OCI-LY1 (cell line): Measurements from ENCODE around the gene SMIM11.

Source experiments
- H2AFZ ChIP-seq: fragments of 200-600 bp; sonication (generic), shearing (Covaris generic); 2 replicates; pipeline ENCODE4 v1.6.0; 2014; ENCODE audit warnings: antibody characterized with exemption, mild to moderate bottlenecking, low read length
- H3F3A ChIP-seq: fragments of 200-600 bp; sonication (generic), shearing (Covaris generic); 2 replicates; pipeline ENCODE4 v1.6.0; 2014; ENCODE audit warnings: mild to moderate bottlenecking, antibody characterized with exemption, low read length, moderate library complexity; ENCODE audit not compliant: insufficient read depth
- H3K27ac ChIP-seq: fragments of 200-600 bp; sonication (generic); 2 replicates; pipeline ENCODE4 v1.5.1; 2014; ENCODE audit warnings: low read length, mixed run types, mild to moderate bottlenecking, low read depth; ENCODE audit not compliant: poor library complexity, severe bottlenecking
- H3K27me3 ChIP-seq: fragments of 200-600 bp; sonication (generic); 2 replicates; pipeline ENCODE4 v1.6.0; 2014; ENCODE audit warnings: antibody characterized with exemption, mild to moderate bottlenecking, low read length, moderate library complexity; ENCODE audit not compliant: insufficient read depth
- H3K36me3 ChIP-seq: fragments of 200-600 bp; sonication (generic); 2 replicates; pipeline ENCODE4 v1.6.1; 2014; ENCODE audit warnings: mild to moderate bottlenecking, antibody characterized with exemption, low read length, moderate library complexity, mixed read lengths; ENCODE audit not compliant: insufficient read depth
- H3K4me1 ChIP-seq: fragments of 200-600 bp; sonication (generic); 2 replicates; pipeline ENCODE4 v1.5.1; 2014; ENCODE audit warnings: mild to moderate bottlenecking, low read length, moderate library complexity; ENCODE audit not compliant: insufficient read depth, severe bottlenecking
- H3K4me2 ChIP-seq: fragments of 200-600 bp; sonication (generic), shearing (Covaris generic); 2 replicates; pipeline ENCODE4 v1.6.1; 2014; ENCODE audit warnings: low read length
- H3K4me3 ChIP-seq: fragments of 200-600 bp; sonication (generic); 2 replicates; pipeline ENCODE4 v1.5.1; 2014; ENCODE audit warnings: low read length, low read depth, mild to moderate bottlenecking, mixed read lengths; ENCODE audit not compliant: poor library complexity, severe bottlenecking
- H3K79me2 ChIP-seq: fragments of 200-600 bp; shearing (Covaris generic); 2 replicates; pipeline ENCODE4 v1.6.1; 2016; ENCODE audit warnings: mixed run types, low read length, mixed read lengths; ENCODE audit not compliant: insufficient read depth
- H3K9ac ChIP-seq: fragments of 200-600 bp; sonication (generic), shearing (Covaris generic); 2 replicates; pipeline ENCODE4 v1.6.1; 2014; ENCODE audit warnings: mild to moderate bottlenecking, low read length, mixed read lengths
- H3K9me2 ChIP-seq: fragments of 200-600 bp; sonication (generic), shearing (Covaris generic); 2 replicates; pipeline ENCODE4 v1.6.1; 2014; ENCODE audit warnings: low read depth, mild to moderate bottlenecking, low read length, mixed read lengths
- H3K9me3 ChIP-seq: fragments of 200-600 bp; shearing (Covaris generic); 2 replicates; pipeline ENCODE4 v1.6.1; 2014; ENCODE audit warnings: low read length, mixed read lengths
- H4K20me1 ChIP-seq: fragments of 200-600 bp; sonication (generic), shearing (Covaris generic); 2 replicates; pipeline ENCODE4 v1.6.0; 2016; ENCODE audit warnings: mild to moderate bottlenecking, low read length; ENCODE audit not compliant: insufficient read depth
- CTCF ChIP-seq: fragments of 200-600 bp; sonication (generic), shearing (Covaris generic); IDR thresholded peaks from 2 replicates; pipeline ENCODE4 v1.5.1; 2017; ENCODE audit warnings: mild to moderate bottlenecking, antibody characterized with exemption, low read length, moderate library complexity, mixed read lengths
- EZH2 ChIP-seq: fragments of 200-600 bp; sonication (generic), shearing (Covaris generic); IDR thresholded peaks from 2 replicates; pipeline ENCODE4 v1.8.0; 2017; ENCODE audit warnings: borderline replicate concordance, mixed run types, mild to moderate bottlenecking, antibody characterized with exemption, low read length, moderate library complexity, mixed read lengths

SMIM11 gene

DNA sequence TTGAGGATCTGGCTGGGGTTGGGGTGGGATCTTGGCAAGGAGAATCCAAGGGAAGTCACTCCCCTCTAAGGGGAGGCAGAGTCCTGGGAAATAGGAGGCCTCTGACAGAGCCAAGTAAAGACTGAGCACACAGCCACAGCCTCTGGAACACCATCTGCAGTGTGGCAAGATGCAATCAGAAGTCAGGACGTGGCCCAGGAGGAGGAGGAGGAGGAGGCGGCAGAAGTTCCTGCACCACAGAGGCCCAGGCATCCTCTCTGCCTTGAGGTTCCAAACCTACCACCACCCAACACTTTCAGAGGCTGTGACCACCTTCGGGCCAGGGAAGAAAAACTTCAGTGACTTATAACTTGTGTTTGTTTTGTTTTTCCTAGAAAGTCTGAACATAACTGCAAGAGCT is 35.2 kb upstream of the SMIM11 start:
- H3K4me2 ChIP-seq = no peak overlapping the region
- H3K79me2 ChIP-seq = no peaks in the 10 kb centered on the region
- peaks cover 13% of the 10 kb centered on the region for H3K27me3 ChIP-seq
- no peak overlapping the region for H2AFZ ChIP-seq
- no peak overlapping the region for H3K9ac ChIP-seq
- no peaks in the 10 kb centered on the region for H4K20me1 ChIP-seq
- H3K4me1 ChIP-seq = no peaks in the 10 kb centered on the region
- H3K36me3 ChIP-seq = no peaks in the 10 kb centered on the region
- H3K9me2 ChIP-seq = no peaks in the 10 kb centered on the region
- no peak overlapping the region for H3K4me3 ChIP-seq
- no peaks in the 10 kb centered on the region for H3K9me3 ChIP-seq
- no peaks in the 10 kb centered on the region for H3F3A ChIP-seq
- H3K27ac ChIP-seq = no peak overlapping the region
- TF ChIP-seq CTCF (no peak), EZH2 (no peak)

- no peaks in the 10 kb centered on the region for H3K9me2 ChIP-seq
- H3K4me3 ChIP-seq = no peak overlapping the region
- no peak for TF ChIP-seq EZH2
- TF ChIP-seq CTCF = no peak
- H3K27ac ChIP-seq = no peak overlapping the region
- H3K79me2 ChIP-seq = no peaks in the 10 kb centered on the region
- H3K4me2 ChIP-seq = no peak overlapping the region
- no peaks in the 10 kb centered on the region for H3F3A ChIP-seq
- no peaks in the 10 kb centered on the region for H3K4me1 ChIP-seq
- H3K9me3 ChIP-seq = no peaks in the 10 kb centered on the region
- no peaks in the 10 kb centered on the region for H3K36me3 ChIP-seq
- no peak overlapping the region for H2AFZ ChIP-seq
- no peaks in the 10 kb centered on the region for H4K20me1 ChIP-seq
- peaks cover 15% of the 10 kb centered on the region for H3K27me3 ChIP-seq
- no peak overlapping the region for H3K9ac ChIP-seq
Observed at GRCh38 chr21:34342476-34342875, 32.8 kb upstream of the SMIM11 start.

- Histone ChIP-seq H3K4me3 (no peak overlapping the region), H3K79me2 (no peaks in the 10 kb centered on the region), H3K9me2 (no peaks in the 10 kb centered on the region), H3K4me2 (no peak overlapping the region), H3F3A (no peaks in the 10 kb centered on the region), H3K9me3 (no peaks in the 10 kb centered on the region), H4K20me1 (no peaks in the 10 kb centered on the region), H3K27ac (no peak overlapping the region), H3K4me1 (no peaks in the 10 kb centered on the region), H3K27me3 (peaks cover 15% of the 10 kb centered on the region), H3K9ac (no peak overlapping the region), H2AFZ (no peak overlapping the region), H3K36me3 (no peaks in the 10 kb centered on the region)
- TF ChIP-seq CTCF (no peak), EZH2 (no peak)
Observed at GRCh38 chr21:34343347-34343746, 32.0 kb upstream of the SMIM11 start.
